GM21619 (cell line): Measurements from ENCODE around the gene KRTCAP2.

Experiments
- ATAC-seq: cut with Tn5 transposase; IDR thresholded peaks from one replicate; pipeline ENCODE4 v1.9.1; 2021; ENCODE audit not compliant: unreplicated experiment

The KRTCAP2 gene

DNA sequence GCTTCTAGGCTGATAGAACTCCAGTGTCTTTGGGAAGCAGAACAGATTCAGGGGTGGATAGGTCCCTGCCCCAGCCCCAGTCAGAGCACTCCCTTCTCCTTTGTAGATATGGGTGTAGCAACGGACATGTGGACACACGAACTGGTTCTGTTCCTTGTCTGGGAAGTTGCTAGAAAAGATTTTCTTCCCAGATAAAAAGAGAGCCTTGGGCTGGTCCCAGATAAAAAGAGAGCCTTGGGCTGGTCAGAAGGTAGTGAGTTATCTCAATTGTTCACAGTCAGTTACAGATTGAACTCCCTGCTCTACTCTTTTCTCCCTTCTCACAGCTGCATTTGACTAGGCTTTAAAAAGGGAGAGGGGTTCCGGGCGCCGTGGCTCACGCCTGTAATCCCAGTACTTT lies 52.9 kb downstream of the KRTCAP2 start:
- no peak for ATAC-seq
